NCI-H226 (cell line): ENCODE measurements around the gene SGSH.
"Not testable (repeated sequence)": the region's sequence is repeated elsewhere in the genome, so short reads cannot be mapped to it uniquely, and the experiment has no call there.

Experiments
- DNase-seq: peaks from one replicate; pipeline ENCODE4 v3.0.0-alpha.2; 2015

The SGSH gene

GRCh38 chr17:80205811-80206210 lies 14.3 kb downstream of the SGSH start:
- no peak for DNase-seq

GRCh38 chr17:80204626-80205468 lies 15.3 kb downstream of the SGSH start:
- DNase-seq: no peak

- no peak for DNase-seq
These were observed 16.6 kb downstream of the SGSH start for GRCh38 chr17:80203471-80203963.

GRCh38 chr17:80202197-80202596 lies 17.9 kb downstream of the SGSH start:
- DNase-seq: no peak

- DNase-seq: no peak
These were observed 18.7 kb downstream of the SGSH start for GRCh38 chr17:80201446-80201845.

GRCh38 chr17:80199295-80199694 lies 20.8 kb downstream of the SGSH start:
- DNase-seq: not testable (repeated sequence)

GRCh38 chr17:80198144-80198661 lies 21.9 kb downstream of the SGSH start:
- DNase-seq: no peak

GRCh38 chr17:80196652-80197051 lies 23.5 kb downstream of the SGSH start:
- DNase-seq: no peak

- no peak for DNase-seq
These were observed 24.2 kb downstream of the SGSH start for GRCh38 chr17:80195671-80196529.

- DNase-seq: no peak
These were observed 25.0 kb downstream of the SGSH start for GRCh38 chr17:80195141-80195540.

- DNase-seq: no peak
These were observed 28.1 kb downstream of the SGSH start for GRCh38 chr17:80191865-80192661.

- no peak for DNase-seq
These were observed 28.9 kb downstream of the SGSH start for GRCh38 chr17:80191192-80191591.

GRCh38 chr17:80190716-80191115 lies 29.4 kb downstream of the SGSH start:
- DNase-seq: no peak

- no peak for DNase-seq
These were observed 30.5 kb downstream of the SGSH start for GRCh38 chr17:80189611-80190010.

GRCh38 chr17:80187515-80187941 lies 32.6 kb downstream of the SGSH start:
- DNase-seq: peak; percentile 39

- DNase-seq: peak; percentile 38
These were observed 33.0 kb downstream of the SGSH start for GRCh38 chr17:80187090-80187489.

GRCh38 chr17:80185968-80186367 lies 34.2 kb downstream of the SGSH start:
- DNase-seq: no peak

GRCh38 chr17:80184423-80184714 lies 35.8 kb downstream of the SGSH start:
- no peak for DNase-seq

GRCh38 chr17:80183581-80184422 lies 36.3 kb downstream of the SGSH start:
- no peak for DNase-seq

GRCh38 chr17:80182845-80183223 lies 37.3 kb downstream of the SGSH start:
- DNase-seq: no peak

- DNase-seq: no peak
These were observed 37.9 kb downstream of the SGSH start for GRCh38 chr17:80182118-80182844.
